ENCODE results near the gene SRF. TPM values are rescaled to one million over a fixed set of nuclear protein-coding genes. Genes with fewer than 3 reads are reported as not detected.

The SRF gene
- total RNA-seq, 4 donors from 2014 or later, result 14.8 to 25.8 (median 25.5) TPM

- intact Hi-C loops (cut with DNase I; ENCODE audit: low total_unique reads), result loop anchor here (10.0 kb wide), 1 partner anchor 221 kb away; the partner anchor contains the start of gene CNPY3
- H3K4me3 ChIP-seq (ENCODE audit: low read depth, poor library complexity, severe bottlenecking), result no peak overlapping the region
- no peak for DNase-seq (ENCODE audit: low spot score in 2 of 2)
- TF ChIP-seq CTCF (IDR thresholded peaks at IDR 0.05), result no peak
- TF ChIP-seq POLR2A (IDR thresholded peaks at IDR 0.05), result no peak
- 89 to 90% methylated on average over 3 of the region's 3 CpGs for WGBS, 2 donors
Measured at GRCh38 chr6:43146261-43146660, 24.8 kb upstream of the SRF start.

- intact Hi-C loops (cut with DNase I; ENCODE audit: low total_unique reads), result loop anchor here (10.0 kb wide), 1 partner anchor 222 kb away; the partner anchor contains the start of gene CNPY3
- TF ChIP-seq POLR2A (IDR thresholded peaks at IDR 0.05), result no peak
- TF ChIP-seq CTCF (IDR thresholded peaks at IDR 0.05), result no peak
- no peak overlapping the region for H3K4me3 ChIP-seq (ENCODE audit: low read depth, poor library complexity, severe bottlenecking)
- WGBS, 2 donors, result 86 to 92% methylated on average over 8 of the region's 8 CpGs
- no peak for DNase-seq (ENCODE audit: low spot score in 2 of 2)
Measured at GRCh38 chr6:43146709-43147688, 24.1 kb upstream of the SRF start.

- no peak overlapping the region for H3K4me3 ChIP-seq (ENCODE audit: low read depth, poor library complexity, severe bottlenecking)
- DNase-seq (ENCODE audit: low spot score in 2 of 2), result no peak
- TF ChIP-seq CTCF (IDR thresholded peaks at IDR 0.05), result no peak
- TF ChIP-seq POLR2A (IDR thresholded peaks at IDR 0.05), result no peak
- WGBS, 2 donors, result 87 to 89% methylated on average over 6 of the region's 6 CpGs
- intact Hi-C loops (cut with DNase I; ENCODE audit: low total_unique reads), result loop anchor here (10.0 kb wide), 1 partner anchor 223 kb away; the partner anchor contains the start of gene CNPY3
Measured at GRCh38 chr6:43147691-43148477, 23.2 kb upstream of the SRF start.

GRCh38 chr6:43149265-43149664 is 21.8 kb upstream of the SRF start:
- intact Hi-C loops (cut with DNase I; ENCODE audit: low total_unique reads), result loop anchor here (10.0 kb wide), 1 partner anchor 224 kb away; the partner anchor contains the start of gene CNPY3
- H3K4me3 ChIP-seq (ENCODE audit: low read depth, poor library complexity, severe bottlenecking), result no peak overlapping the region
- DNase-seq (ENCODE audit: low spot score in 2 of 2), result no peak
- WGBS, 2 donors, result 94 to 95% methylated on average over 1 of the region's 1 CpG
- TF ChIP-seq POLR2A (IDR thresholded peaks at IDR 0.05) (no peak), CTCF (IDR thresholded peaks at IDR 0.05) (no peak)

DNA sequence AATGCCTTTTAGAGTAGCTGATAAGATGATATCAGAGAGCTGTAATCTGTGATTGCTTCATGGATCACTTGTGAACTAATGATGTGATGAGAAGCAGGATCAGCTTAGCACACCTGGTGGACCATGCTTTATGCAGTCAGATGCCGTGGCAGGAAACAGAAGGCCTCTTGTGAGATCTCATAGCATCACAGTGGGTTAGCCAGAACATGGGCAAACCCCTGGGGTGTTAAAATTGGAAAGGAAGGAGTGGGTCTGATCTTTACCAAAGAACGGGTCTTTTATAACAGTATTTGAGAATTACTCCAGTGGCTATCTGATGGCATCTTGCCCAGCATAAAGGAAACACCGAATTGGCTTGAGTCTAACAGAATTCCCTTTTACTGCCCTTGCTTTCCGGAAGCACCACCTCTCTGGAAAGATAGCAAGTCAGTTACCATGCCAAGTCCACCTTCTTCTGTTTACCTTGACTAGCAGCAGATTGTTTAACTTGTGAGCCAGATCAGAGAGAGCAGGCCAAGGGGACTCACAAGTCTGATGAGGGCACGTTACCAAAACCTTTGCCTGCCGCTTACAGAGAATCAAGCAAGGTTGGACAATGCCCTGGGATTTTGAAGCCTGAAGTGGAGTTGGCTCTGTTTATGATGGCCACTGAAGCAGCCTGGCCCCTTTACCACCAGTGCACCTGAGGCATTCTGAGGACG is 20.9 kb upstream of the SRF start:
- intact Hi-C loops (cut with DNase I; ENCODE audit: low total_unique reads), result no loop called here
- DNase-seq (ENCODE audit: low spot score in 2 of 2), result no peak
- 61 to 69% methylated on average over 7 of the region's 7 CpGs for WGBS, 2 donors
- H3K4me3 ChIP-seq (ENCODE audit: low read depth, poor library complexity, severe bottlenecking), result no peak overlapping the region
- TF ChIP-seq CTCF (IDR thresholded peaks at IDR 0.05) (no peak), POLR2A (IDR thresholded peaks at IDR 0.05) (no peak)
